ENCODE measurements around the gene CHD9.

DNA sequence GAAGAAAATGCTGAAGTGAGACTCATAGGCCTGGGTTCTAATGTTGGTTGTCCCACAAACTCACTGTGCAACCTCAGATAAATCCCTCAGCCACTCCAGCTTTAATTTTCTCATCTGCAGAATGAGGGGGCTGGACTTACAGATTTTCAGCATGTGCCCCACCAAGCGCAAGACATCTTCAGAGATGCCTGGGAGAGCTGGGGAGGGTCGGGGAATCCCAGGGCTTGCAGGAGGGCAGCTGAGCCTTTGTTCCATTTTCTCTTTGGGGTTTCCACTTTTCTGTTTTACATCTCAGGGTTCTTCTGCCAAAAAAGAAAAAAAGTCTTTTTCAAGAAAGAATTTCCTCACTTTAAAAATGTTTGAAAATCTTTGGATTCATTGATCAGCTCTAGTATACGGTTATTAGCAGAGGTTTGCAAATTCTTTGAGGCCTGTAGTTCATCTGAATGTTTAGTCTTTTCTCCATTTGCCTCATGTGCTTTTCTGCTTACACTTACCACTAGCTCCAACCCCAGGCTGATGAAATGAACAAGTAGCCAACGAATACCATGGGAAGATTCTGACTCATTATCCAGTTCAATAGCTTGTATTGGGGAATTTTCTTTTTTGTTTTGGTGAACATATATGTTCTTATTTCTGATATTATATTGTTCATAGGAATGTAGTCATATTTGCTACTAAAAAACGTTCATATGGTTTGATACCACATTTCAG, 56.4 kb downstream of the CHD9 start:
- TF ChIP-seq, protein P1, sequence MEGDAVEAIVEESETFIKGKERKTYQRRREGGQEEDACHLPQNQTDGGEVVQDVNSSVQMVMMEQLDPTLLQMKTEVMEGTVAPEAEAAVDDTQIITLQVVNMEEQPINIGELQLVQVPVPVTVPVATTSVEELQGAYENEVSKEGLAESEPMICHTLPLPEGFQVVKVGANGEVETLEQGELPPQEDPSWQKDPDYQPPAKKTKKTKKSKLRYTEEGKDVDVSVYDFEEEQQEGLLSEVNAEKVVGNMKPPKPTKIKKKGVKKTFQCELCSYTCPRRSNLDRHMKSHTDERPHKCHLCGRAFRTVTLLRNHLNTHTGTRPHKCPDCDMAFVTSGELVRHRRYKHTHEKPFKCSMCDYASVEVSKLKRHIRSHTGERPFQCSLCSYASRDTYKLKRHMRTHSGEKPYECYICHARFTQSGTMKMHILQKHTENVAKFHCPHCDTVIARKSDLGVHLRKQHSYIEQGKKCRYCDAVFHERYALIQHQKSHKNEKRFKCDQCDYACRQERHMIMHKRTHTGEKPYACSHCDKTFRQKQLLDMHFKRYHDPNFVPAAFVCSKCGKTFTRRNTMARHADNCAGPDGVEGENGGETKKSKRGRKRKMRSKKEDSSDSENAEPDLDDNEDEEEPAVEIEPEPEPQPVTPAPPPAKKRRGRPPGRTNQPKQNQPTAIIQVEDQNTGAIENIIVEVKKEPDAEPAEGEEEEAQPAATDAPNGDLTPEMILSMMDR (IDR thresholded peaks at IDR 0.05; ENCODE audit: insufficient read depth, low read length, poor library complexity, severe bottlenecking) = no peak
- TF ChIP-seq EZH2phosphoT487 (conservative IDR thresholded peaks at IDR 0.05; ENCODE audit: low read length) = no peak
